Natural killer cell (primary cell): Measurements from ENCODE around the gene MYCL. TPM values are rescaled to one million over a fixed set of nuclear protein-coding genes. Genes with fewer than 3 reads are reported as not detected.
A peak's percentile ranks its signal among the peaks of the same experiment; 100 is the strongest.

Source experiments
- ATAC-seq, 3 donors: fragments of 150-1000 bp in 2 of 3; fragments of 200-7000 bp in 1 of 3; cut with Tn5 transposase; 1 replicate in 1 of 3; 2 replicates in 2 of 3; pipeline ENCODE4 v1.10.0; 2021; ENCODE audit warnings: mild to moderate bottlenecking in 2 of 3, moderate library complexity in 2 of 3
- DNase-seq, 2 donors: peaks; one replicate each; pipeline versions ENCODE4 v3.0.0 to v3.0.0-alpha.2; 2013 to 2021; ENCODE audit warnings: mixed read lengths in 1 of 2
- H3K27ac ChIP-seq: one replicate; pipeline ENCODE4 v1.5.1; 2013; ENCODE audit warnings: mild to moderate bottlenecking, low read length
- H3K27me3 ChIP-seq: one replicate; pipeline ENCODE4 v1.6.1; 2013; ENCODE audit warnings: low read length; ENCODE audit not compliant: control insufficient read depth, insufficient read depth
- H3K36me3 ChIP-seq: one replicate; pipeline ENCODE4 v1.6.1; 2013; ENCODE audit warnings: low read length; ENCODE audit not compliant: control insufficient read depth, insufficient read depth
- H3K4me1 ChIP-seq: one replicate; pipeline ENCODE4 v1.6.1; 2013; ENCODE audit warnings: low read length; ENCODE audit not compliant: control insufficient read depth, insufficient read depth
- H3K4me3 ChIP-seq: one replicate; pipeline ENCODE4 v1.5.1; 2013; ENCODE audit warnings: low read length
- H3K9me3 ChIP-seq: one replicate; pipeline ENCODE4 v1.6.1; 2013; ENCODE audit warnings: low read length; ENCODE audit not compliant: control insufficient read depth, insufficient read depth
- H3K27ac Mint-ChIP-seq, 2 donors: one replicate each; pipeline ENCODE4 v1.8.0; 2022; ENCODE audit warnings: mild to moderate bottlenecking in 2 of 2, mixed read lengths in 2 of 2, moderate library complexity in 1 of 2
- H3K27me3 Mint-ChIP-seq, 2 donors: one replicate each; pipeline ENCODE4 v1.8.0; 2022; ENCODE audit warnings: low read depth in 2 of 2, mixed read lengths in 2 of 2
- H3K36me3 Mint-ChIP-seq: one replicate; pipeline ENCODE4 v1.8.0; 2022; ENCODE audit warnings: mixed read lengths
- H3K4me1 Mint-ChIP-seq, 2 donors: one replicate each; pipeline ENCODE4 v1.8.0; 2022; ENCODE audit warnings: mixed read lengths in 2 of 2
- H3K4me3 Mint-ChIP-seq: one replicate; pipeline ENCODE4 v1.8.0; 2022; ENCODE audit warnings: mild to moderate bottlenecking, moderate library complexity, mixed read lengths
- H3K9me3 Mint-ChIP-seq, 2 donors: one replicate each; pipeline ENCODE4 v1.8.0; 2022; ENCODE audit warnings: mixed read lengths in 2 of 2
- CTCF ChIP-seq: fragments of 200-600 bp; IDR thresholded peaks from one replicate; pipeline ENCODE4 v1.8.0; 2022; ENCODE audit warnings: antibody characterized with exemption
- WGBS: methylation state at CpG from one replicate; pipeline ENCODE4 v1.1.7; 2013; ENCODE audit warnings: missing lambda C conversion rate; ENCODE audit not compliant: insufficient coverage; 5-methylcytosine and 5-hydroxymethylcytosine counted together
- intact Hi-C: fragments of 100-400 bp; cut with micrococcal nuclease; formaldehyde crosslinking; loops from one replicate; pipeline ENCODE4 v1.14.2; 2022
- total RNA-seq, 4 donors: library from RNA; stranded (reverse); fragments of 120-200 nt in 1 of 4; gene quantifications; one replicate each; pipeline versions ENCODE4 v1.2.3 to v1.2.4, GENCODE V29; 2013 to 2022

The MYCL gene
- total RNA-seq, 3 donors from 2014 or later (not counting 1 experiment from before 2014, with no cell fraction given): 0.70 to 1.9 (median 0.92) TPM

- H3K4me1 ChIP-seq: peaks cover 16% of the 10 kb centered on the region
- Mint-ChIP-seq H3K36me3 (peaks cover 6% of the 10 kb centered on the region), H3K27ac (no peak overlapping the region), H3K9me3 (peaks cover 0 to 6% of the 10 kb centered on the region in 2 donors), H3K4me3 (no peak overlapping the region), H3K27me3 (peaks cover 33 to 38% of the 10 kb centered on the region in 2 donors), H3K4me1 (peaks cover 0 to 9% of the 10 kb centered on the region in 2 donors)
- intact Hi-C loops: no loop called here
- ATAC-seq: no peak
- no peak overlapping the region for H3K4me3 ChIP-seq
- TF ChIP-seq CTCF: no peak
- H3K9me3 ChIP-seq: no peaks in the 10 kb centered on the region
- H3K36me3 ChIP-seq: no peaks in the 10 kb centered on the region
- WGBS: 69% methylated on average over 2 of the region's 4 CpGs
- H3K27ac ChIP-seq: no peak overlapping the region
- peaks cover 6% of the 10 kb centered on the region for H3K27me3 ChIP-seq
- no peak for DNase-seq
These were observed 3.5 kb upstream of the MYCL start for GRCh38 chr1:39905172-39905571.

- H3K9me3 Mint-ChIP-seq: no peaks in the 10 kb centered on the region
- H3K4me3 ChIP-seq: peak overlapping the region; percentile 52
- peak in 1 of 3 donors; percentile 2 for ATAC-seq
These were observed 717 bp upstream of the MYCL start for GRCh38 chr1:39902460-39902807.

GRCh38 chr1:39901464-39901713, 328 bp downstream of the MYCL start:
- Mint-ChIP-seq H3K4me3 (peak overlapping the region; percentile 42), H3K36me3 (no peaks in the 10 kb centered on the region), H3K27me3 (peaks cover 40 to 55% of the 10 kb centered on the region in 2 donors), H3K27ac (no peak overlapping the region), H3K4me1 (peaks cover 0 to 12% of the 10 kb centered on the region in 2 donors), H3K9me3 (no peaks in the 10 kb centered on the region)
- no peak for TF ChIP-seq CTCF
- Histone ChIP-seq H3K4me1 (peaks cover 16% of the 10 kb centered on the region), H3K9me3 (no peaks in the 10 kb centered on the region), H3K36me3 (no peaks in the 10 kb centered on the region), H3K4me3 (peak overlapping the region; percentile 39), H3K27ac (no peak overlapping the region), H3K27me3 (peaks cover 19% of the 10 kb centered on the region)
- under 1% methylated on average over 28 of the region's 28 CpGs for WGBS
- DNase-seq (peak in 1 of 2 donors; percentile 17), ATAC-seq (peak in 1 of 3 donors; percentile 20)
- intact Hi-C loops: loop anchor here (5.0 kb wide), 1 partner anchor 84 kb away; no protein-coding TSS in a partner anchor

More at GRCh38 chr1:39902460-39902807, 717 bp upstream of the MYCL start:
- peaks cover 0 to 12% of the 10 kb centered on the region in 2 donors for H3K4me1 Mint-ChIP-seq
- H3K4me3 Mint-ChIP-seq: peak overlapping the region; percentile 75
- H3K27me3 Mint-ChIP-seq: peaks cover 45 to 47% of the 10 kb centered on the region in 2 donors
- H3K27ac Mint-ChIP-seq: no peak overlapping the region
- TF ChIP-seq CTCF: peak; percentile 0
- Histone ChIP-seq H3K9me3 (no peaks in the 10 kb centered on the region), H3K36me3 (no peaks in the 10 kb centered on the region), H3K27ac (no peak overlapping the region), H3K4me1 (peaks cover 16% of the 10 kb centered on the region), H3K27me3 (peaks cover 19% of the 10 kb centered on the region)
- intact Hi-C loops: loop anchor here (5.0 kb wide), 1 partner anchor 85 kb away; no protein-coding TSS in a partner anchor
- WGBS: 5% methylated on average over 8 of the region's 13 CpGs
- no peaks in the 10 kb centered on the region for H3K36me3 Mint-ChIP-seq
- DNase-seq: no peak
